Measurements from ENCODE around the gene PSAT1. TPM values are rescaled to one million over a fixed set of nuclear protein-coding genes. Genes with fewer than 3 reads are reported as not detected.

Gene PSAT1
- total RNA-seq, 1 experiment from 2014 or later: 315 TPM

- no peak overlapping the region for H3K4me3 ChIP-seq
- ChIA-PET POLR2A (ENCODE audit: unreplicated experiment) (no interaction called here), CTCF (no interaction called here)
- TF ChIP-seq CTCF (conservative IDR thresholded peaks at IDR 0.05): no peak
- no peak for TF ChIP-seq EZH2 (IDR thresholded peaks at IDR 0.05; ENCODE audit: low read depth)
- H3K9me3 ChIP-seq (ENCODE audit: insufficient read depth, low read depth): no peaks in the 10 kb centered on the region
- H3K4me1 ChIP-seq (replicated peaks; ENCODE audit: insufficient read depth): no peaks in the 10 kb centered on the region
- intact Hi-C loops (cut with micrococcal nuclease; ENCODE audit: unreplicated experiment): no loop called here
- H3K4me2 ChIP-seq: no peak overlapping the region
- H2AFZ ChIP-seq: no peak overlapping the region
- peaks cover 59% of the 10 kb centered on the region for H3K36me3 ChIP-seq (ENCODE audit: low read depth)
- peaks cover 14% of the 10 kb centered on the region for H3K79me2 ChIP-seq (ENCODE audit: low read depth)
- H3K27ac ChIP-seq: no peak overlapping the region
- peaks cover 89% of the 10 kb centered on the region for H4K20me1 ChIP-seq (ENCODE audit: insufficient read depth)
- no TSS peak for BruUV-seq (replicated peaks)
- no peaks in the 10 kb centered on the region for H3K9me2 ChIP-seq (ENCODE audit: insufficient read depth)
- H3K27me3 ChIP-seq (ENCODE audit: insufficient read depth, low read depth): no peaks in the 10 kb centered on the region
- no peak for DNase-seq
- H3F3A ChIP-seq (ENCODE audit: insufficient read depth, low read depth): no peaks in the 10 kb centered on the region
Observed at GRCh38 chr9:78311075-78311474, 14.2 kb downstream of the PSAT1 start.

GRCh38 chr9:78311886-78312524, 15.1 kb downstream of the PSAT1 start:
- no TSS peak for BruUV-seq (replicated peaks)
- Histone ChIP-seq H3K9me2 (ENCODE audit: insufficient read depth) (no peaks in the 10 kb centered on the region), H3K27ac (no peak overlapping the region), H3K4me3 (no peak overlapping the region), H3F3A (ENCODE audit: insufficient read depth, low read depth) (no peaks in the 10 kb centered on the region), H3K79me2 (ENCODE audit: low read depth) (peaks cover 9% of the 10 kb centered on the region), H3K4me1 (replicated peaks; ENCODE audit: insufficient read depth) (no peaks in the 10 kb centered on the region), H4K20me1 (ENCODE audit: insufficient read depth) (peaks cover 90% of the 10 kb centered on the region), H3K4me2 (no peak overlapping the region), H3K9me3 (ENCODE audit: insufficient read depth, low read depth) (no peaks in the 10 kb centered on the region), H3K36me3 (ENCODE audit: low read depth) (peaks cover 55% of the 10 kb centered on the region), H2AFZ (no peak overlapping the region), H3K27me3 (ENCODE audit: insufficient read depth, low read depth) (no peaks in the 10 kb centered on the region)
- ChIA-PET POLR2A (ENCODE audit: unreplicated experiment) (no interaction called here), CTCF (no interaction called here)
- TF ChIP-seq CTCF (conservative IDR thresholded peaks at IDR 0.05): no peak
- no peak for TF ChIP-seq EZH2 (IDR thresholded peaks at IDR 0.05; ENCODE audit: low read depth)
- no peak for DNase-seq
- intact Hi-C loops (cut with micrococcal nuclease; ENCODE audit: unreplicated experiment): no loop called here

GRCh38 chr9:78314550-78314949, 17.6 kb downstream of the PSAT1 start:
- H3K9me3 ChIP-seq (ENCODE audit: insufficient read depth, low read depth): no peaks in the 10 kb centered on the region
- peaks cover 9% of the 10 kb centered on the region; the same call in 1 of the 2 replicates for H3K79me2 ChIP-seq (ENCODE audit: low read depth)
- H3K4me3 ChIP-seq: no peak overlapping the region
- no peaks in the 10 kb centered on the region for H3K4me1 ChIP-seq (replicated peaks; ENCODE audit: insufficient read depth)
- BruUV-seq (replicated peaks): no TSS peak
- no peaks in the 10 kb centered on the region for H3K27me3 ChIP-seq (ENCODE audit: insufficient read depth, low read depth)
- TF ChIP-seq EZH2 (IDR thresholded peaks at IDR 0.05; ENCODE audit: low read depth) (no peak), CTCF (conservative IDR thresholded peaks at IDR 0.05) (no peak)
- H2AFZ ChIP-seq: no peak overlapping the region
- CTCF ChIA-PET: no interaction called here
- no peaks in the 10 kb centered on the region for H3K9me2 ChIP-seq (ENCODE audit: insufficient read depth)
- intact Hi-C loops (cut with micrococcal nuclease; ENCODE audit: unreplicated experiment): no loop called here
- H3K4me2 ChIP-seq: no peak overlapping the region
- H3K27ac ChIP-seq: no peak overlapping the region
- H4K20me1 ChIP-seq (ENCODE audit: insufficient read depth): peaks cover 88% of the 10 kb centered on the region
- peaks cover 3% of the 10 kb centered on the region; the same call in 1 of the 2 replicates for H3F3A ChIP-seq (ENCODE audit: insufficient read depth, low read depth)
- peaks cover 54% of the 10 kb centered on the region for H3K36me3 ChIP-seq (ENCODE audit: low read depth)
- DNase-seq: no peak
- POLR2A ChIA-PET (ENCODE audit: unreplicated experiment): interaction anchor here (0.6 kb wide), 1 partner anchor 1751 kb away, joined by 5 read pairs; no protein-coding TSS in a partner anchor

All from PC-9 (cell line).